ENCODE measurements around the gene KRTAP5-3.
"Not testable (repeated sequence)": the region's sequence is repeated elsewhere in the genome, so short reads cannot be mapped to it uniquely, and the experiment has no call there.

Gene KRTAP5-3

GRCh38 chr11:1625541-1625940, 17.3 kb upstream of the KRTAP5-3 start:
- peaks cover 31% of the 10 kb centered on the region for H3K27me3 Mint-ChIP-seq (ENCODE audit: low read depth, poor library complexity)
- no peak for DNase-seq
- H3K9me3 Mint-ChIP-seq: no peaks in the 10 kb centered on the region

GRCh38 chr11:1624621-1625020, 16.4 kb upstream of the KRTAP5-3 start:
- Mint-ChIP-seq H3K27me3 (ENCODE audit: low read depth, poor library complexity) (peaks cover 33% of the 10 kb centered on the region), H3K4me1 (peaks cover 21% of the 10 kb centered on the region), H3K36me3 (ENCODE audit: low read depth) (no peaks in the 10 kb centered on the region), H3K27ac (no peak overlapping the region), H3K9me3 (no peaks in the 10 kb centered on the region), H3K4me3 (no peak overlapping the region)
- DNase-seq: no peak
- TF ChIP-seq, protein P1, sequence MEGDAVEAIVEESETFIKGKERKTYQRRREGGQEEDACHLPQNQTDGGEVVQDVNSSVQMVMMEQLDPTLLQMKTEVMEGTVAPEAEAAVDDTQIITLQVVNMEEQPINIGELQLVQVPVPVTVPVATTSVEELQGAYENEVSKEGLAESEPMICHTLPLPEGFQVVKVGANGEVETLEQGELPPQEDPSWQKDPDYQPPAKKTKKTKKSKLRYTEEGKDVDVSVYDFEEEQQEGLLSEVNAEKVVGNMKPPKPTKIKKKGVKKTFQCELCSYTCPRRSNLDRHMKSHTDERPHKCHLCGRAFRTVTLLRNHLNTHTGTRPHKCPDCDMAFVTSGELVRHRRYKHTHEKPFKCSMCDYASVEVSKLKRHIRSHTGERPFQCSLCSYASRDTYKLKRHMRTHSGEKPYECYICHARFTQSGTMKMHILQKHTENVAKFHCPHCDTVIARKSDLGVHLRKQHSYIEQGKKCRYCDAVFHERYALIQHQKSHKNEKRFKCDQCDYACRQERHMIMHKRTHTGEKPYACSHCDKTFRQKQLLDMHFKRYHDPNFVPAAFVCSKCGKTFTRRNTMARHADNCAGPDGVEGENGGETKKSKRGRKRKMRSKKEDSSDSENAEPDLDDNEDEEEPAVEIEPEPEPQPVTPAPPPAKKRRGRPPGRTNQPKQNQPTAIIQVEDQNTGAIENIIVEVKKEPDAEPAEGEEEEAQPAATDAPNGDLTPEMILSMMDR (IDR thresholded peaks at IDR 0.05): no peak

More at GRCh38 chr11:1625541-1625940, 17.3 kb upstream of the KRTAP5-3 start:
- H3K4me1 Mint-ChIP-seq: peaks cover 21% of the 10 kb centered on the region
- H3K36me3 Mint-ChIP-seq (ENCODE audit: low read depth): no peaks in the 10 kb centered on the region
- no peak overlapping the region for H3K27ac Mint-ChIP-seq
- TF ChIP-seq, protein P1 (IDR thresholded peaks at IDR 0.05): no peak
- no peak overlapping the region for H3K4me3 Mint-ChIP-seq

DNA sequence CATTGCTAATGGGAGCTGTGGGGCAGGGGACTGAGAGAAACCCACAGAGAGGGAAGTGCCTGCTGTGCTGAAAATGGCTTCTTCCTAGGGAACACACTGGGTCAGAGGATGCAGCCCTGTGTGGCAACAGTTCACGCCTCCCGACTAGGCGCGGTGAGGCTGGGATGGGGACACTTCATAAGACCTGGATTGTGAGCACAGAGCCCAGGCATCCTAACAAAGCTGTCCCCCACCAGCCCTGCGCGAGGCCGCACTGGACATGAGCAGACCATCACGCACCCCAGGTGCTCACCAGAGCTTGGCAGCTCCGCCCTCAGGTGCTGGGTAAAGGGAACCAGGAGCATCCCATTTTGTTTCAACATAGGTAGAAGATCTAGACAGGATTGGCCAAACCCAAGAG, 15.5 kb upstream of the KRTAP5-3 start:
- peaks cover 40% of the 10 kb centered on the region for H3K27me3 Mint-ChIP-seq (ENCODE audit: low read depth, poor library complexity)

DNA sequence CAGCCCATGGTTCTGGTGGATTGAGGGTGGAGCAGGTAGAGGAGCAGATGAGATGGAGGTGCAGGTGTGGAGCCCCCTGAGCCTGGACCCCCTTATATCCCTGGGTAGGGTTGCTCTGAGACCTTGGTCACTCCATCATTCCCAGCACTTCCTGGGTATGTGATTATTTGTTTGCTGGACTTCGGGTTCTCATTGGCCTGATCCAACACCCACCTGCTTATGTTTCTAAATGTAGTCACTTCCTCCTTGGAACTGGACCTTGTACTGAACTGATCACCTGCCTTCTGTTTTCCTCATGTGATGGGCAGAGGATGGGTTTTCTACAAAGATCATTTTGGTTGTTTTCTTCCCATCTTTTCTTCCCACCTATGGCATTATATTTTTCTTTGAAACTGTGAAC, 13.8 kb upstream of the KRTAP5-3 start, which contains the start of gene KRTAP5-4:
KRTAP5-4 (minus strand) TSS at position 53 of the 400 bp plus-strand sequence; CDS start at position 8, 45 bp downstream.
- H3K27me3 Mint-ChIP-seq (ENCODE audit: low read depth, poor library complexity): peaks cover 46% of the 10 kb centered on the region
- no peak within 1 kb of the TSS for H3K4me3 Mint-ChIP-seq
- H3K4me1 Mint-ChIP-seq: peaks cover 20% of the 10 kb centered on the region
- TF ChIP-seq, protein P1 (IDR thresholded peaks at IDR 0.05): no peak
- no peaks in the 10 kb centered on the region for H3K36me3 Mint-ChIP-seq (ENCODE audit: low read depth)
- peak within 1 kb of the TSS; percentile 43 for H3K27ac Mint-ChIP-seq
- H3K9me3 Mint-ChIP-seq: peaks cover 13% of the 10 kb centered on the region
- DNase-seq: no peak

More for the DNA sequence above, 15.5 kb upstream of the KRTAP5-3 start:
- Mint-ChIP-seq H3K27ac (no peak overlapping the region), H3K36me3 (ENCODE audit: low read depth) (no peaks in the 10 kb centered on the region), H3K4me3 (no peak overlapping the region), H3K9me3 (peaks cover 5% of the 10 kb centered on the region), H3K4me1 (peaks cover 20% of the 10 kb centered on the region)
- DNase-seq: no peak
- TF ChIP-seq, protein P1 (IDR thresholded peaks at IDR 0.05): no peak

DNA sequence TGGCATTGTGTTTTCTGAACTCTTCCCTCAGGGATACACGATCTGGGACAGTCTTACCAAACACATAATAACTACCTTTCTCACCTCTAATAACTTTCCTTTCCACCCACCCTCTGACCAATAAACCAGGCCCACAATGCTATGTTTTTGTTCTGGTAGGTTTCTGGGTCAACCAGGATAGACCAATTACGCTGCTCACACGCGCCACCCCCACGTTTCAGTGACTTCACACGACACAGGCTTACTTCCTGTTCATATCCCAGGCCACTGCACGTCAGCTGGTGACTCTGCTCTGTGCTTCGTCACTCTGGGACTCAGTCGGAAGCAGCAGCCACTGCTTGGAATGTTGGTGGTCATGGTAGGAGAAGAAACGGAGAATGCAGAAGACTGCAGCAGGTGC, 11.2 kb upstream of the KRTAP5-3 start:
- peaks cover 16% of the 10 kb centered on the region for H3K4me1 Mint-ChIP-seq
- no peak for DNase-seq
- peaks cover 38% of the 10 kb centered on the region for H3K27me3 Mint-ChIP-seq (ENCODE audit: low read depth, poor library complexity)
- peaks cover 20% of the 10 kb centered on the region for H3K9me3 Mint-ChIP-seq
- TF ChIP-seq, protein P1 (IDR thresholded peaks at IDR 0.05): no peak
- no peak overlapping the region for H3K27ac Mint-ChIP-seq
- no peaks in the 10 kb centered on the region for H3K36me3 Mint-ChIP-seq (ENCODE audit: low read depth)
- no peak overlapping the region for H3K4me3 Mint-ChIP-seq

GRCh38 chr11:1618231-1618630, 10.0 kb upstream of the KRTAP5-3 start:
- Mint-ChIP-seq H3K4me3 (no peak overlapping the region), H3K4me1 (peaks cover 6% of the 10 kb centered on the region), H3K9me3 (peaks cover 20% of the 10 kb centered on the region), H3K36me3 (ENCODE audit: low read depth) (no peaks in the 10 kb centered on the region), H3K27me3 (ENCODE audit: low read depth, poor library complexity) (peaks cover 38% of the 10 kb centered on the region), H3K27ac (peak overlapping the region; percentile 18)
- no peak for DNase-seq
- TF ChIP-seq, protein P1 (IDR thresholded peaks at IDR 0.05): no peak

- Mint-ChIP-seq H3K9me3 (peaks cover 13% of the 10 kb centered on the region), H3K4me1 (peaks cover 14% of the 10 kb centered on the region), H3K27me3 (ENCODE audit: low read depth, poor library complexity) (peaks cover 53% of the 10 kb centered on the region)
- H3K36me3 Mint-ChIP-seq (ENCODE audit: low read depth); DNase-seq; H3K27ac Mint-ChIP-seq; H3K4me3 Mint-ChIP-seq: not testable (repeated sequence)
Observed at GRCh38 chr11:1607901-1608300, 362 bp downstream of the KRTAP5-3 start.

DNA sequence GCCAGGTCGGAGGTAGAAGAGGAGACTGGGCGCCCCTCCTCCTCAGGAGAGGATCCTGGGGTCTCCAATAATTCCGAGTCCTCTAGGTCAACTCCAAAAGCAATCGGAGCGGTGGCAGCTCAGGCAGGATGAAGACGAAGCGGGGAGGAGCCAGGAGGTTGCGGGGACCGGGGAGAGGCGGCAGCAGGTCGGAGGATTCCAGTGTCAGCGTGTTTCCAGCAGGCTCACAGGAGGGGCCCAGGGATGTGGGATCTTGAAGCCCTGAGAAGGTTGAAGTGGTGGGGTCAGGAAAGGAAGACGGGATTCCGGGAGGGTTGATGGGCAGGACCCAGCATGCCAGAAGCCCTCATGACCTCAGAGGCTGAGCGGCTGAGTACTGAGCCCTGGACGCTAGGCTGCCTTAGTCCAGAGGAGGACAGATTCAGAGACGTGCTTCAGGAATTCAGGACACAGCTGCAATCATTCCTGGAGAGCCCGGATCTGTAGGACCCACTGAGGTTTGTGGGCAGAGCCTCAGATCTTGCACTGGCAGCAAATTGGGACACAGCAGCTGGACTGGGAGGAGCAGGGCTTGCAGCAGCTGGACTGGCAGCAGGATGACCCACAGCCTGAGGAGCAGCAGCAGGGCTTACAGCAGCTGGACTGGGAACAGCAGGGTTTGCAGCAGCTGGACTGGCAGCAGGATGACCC, 962 bp downstream of the KRTAP5-3 start:
- peak; percentile 39 for DNase-seq

More for the DNA sequence above, 962 bp downstream of the KRTAP5-3 start:
- Mint-ChIP-seq H3K4me1 (peaks cover 14% of the 10 kb centered on the region), H3K4me3 (peak overlapping the region; percentile 63), H3K27me3 (ENCODE audit: low read depth, poor library complexity) (peaks cover 59% of the 10 kb centered on the region), H3K9me3 (peaks cover 17% of the 10 kb centered on the region)
- H3K36me3 Mint-ChIP-seq (ENCODE audit: low read depth); H3K27ac Mint-ChIP-seq: not testable (repeated sequence)

Data from nephron progenitor cell (in vitro differentiated cells).